WERI-Rb-1 (cell line): ENCODE results near the gene MRC2.
"Not testable (repeated sequence)": the region's sequence is repeated elsewhere in the genome, so short reads cannot be mapped to it uniquely, and the experiment has no call there.

ENCODE experiments used
- DNase-seq: peaks from one replicate; pipeline ENCODE4 v3.0.0-alpha.2; 2020
- H3K27ac ChIP-seq: fragments of 250-450 bp; sonication (Bioruptor Pico); 2 replicates; pipeline ENCODE4 v1.5.1; 2020; ENCODE audit warnings: mild to moderate bottlenecking, moderate library complexity
- H3K27me3 ChIP-seq: fragments of 250-450 bp; sonication (Bioruptor Pico); 2 replicates; pipeline ENCODE4 v1.5.1; 2021; ENCODE audit warnings: mild to moderate bottlenecking, low read depth, moderate library complexity; ENCODE audit not compliant: insufficient read depth, severe bottlenecking
- H3K36me3 ChIP-seq: fragments of 250-450 bp; sonication (Bioruptor Pico); 2 replicates; pipeline ENCODE4 v1.5.1; 2020; ENCODE audit warnings: mild to moderate bottlenecking, moderate library complexity
- H3K4me3 ChIP-seq: 2 replicates; pipeline ENCODE4 v1.5.1; 2011; ENCODE audit warnings: low read depth, mild to moderate bottlenecking, control low read depth, low read length
- H3K9me3 ChIP-seq: fragments of 250-450 bp; sonication (Bioruptor Pico); 2 replicates; pipeline ENCODE4 v1.5.1; 2021; ENCODE audit warnings: mild to moderate bottlenecking, moderate library complexity; ENCODE audit not compliant: severe bottlenecking
- CTCF ChIP-seq: IDR thresholded peaks from 2 replicates; pipeline ENCODE4 v1.5.1; 2011; ENCODE audit warnings: low read depth, mild to moderate bottlenecking, control low read depth, inconsistent platforms, low read length

The MRC2 gene

GRCh38 chr17:62605588-62605987 lies 21.9 kb upstream of the MRC2 start:
- no peak for TF ChIP-seq CTCF
- Histone ChIP-seq H3K27ac (no peak overlapping the region), H3K4me3 (no peak overlapping the region), H3K27me3 (no peaks in the 10 kb centered on the region), H3K9me3 (no peaks in the 10 kb centered on the region), H3K36me3 (peaks cover 88% of the 10 kb centered on the region)
- no peak for DNase-seq

GRCh38 chr17:62611292-62611691 lies 16.2 kb upstream of the MRC2 start:
- H3K9me3 ChIP-seq: no peaks in the 10 kb centered on the region
- H3K36me3 ChIP-seq: peaks cover 75% of the 10 kb centered on the region
- no peak for TF ChIP-seq CTCF
- H3K27ac ChIP-seq: no peak overlapping the region
- DNase-seq: no peak
- H3K4me3 ChIP-seq: no peak overlapping the region
- H3K27me3 ChIP-seq: no peaks in the 10 kb centered on the region

GRCh38 chr17:62611728-62612127 lies 15.7 kb upstream of the MRC2 start:
- no peak for TF ChIP-seq CTCF
- no peaks in the 10 kb centered on the region for H3K27me3 ChIP-seq
- no peak for DNase-seq
- peaks cover 71% of the 10 kb centered on the region for H3K36me3 ChIP-seq
- H3K4me3 ChIP-seq: no peak overlapping the region
- H3K27ac ChIP-seq: no peak overlapping the region
- no peaks in the 10 kb centered on the region for H3K9me3 ChIP-seq

- not testable (repeated sequence) for H3K4me3 ChIP-seq, DNase-seq, H3K27ac ChIP-seq, H3K27me3 ChIP-seq, H3K9me3 ChIP-seq
- peaks cover 65% of the 10 kb centered on the region for H3K36me3 ChIP-seq
Measured at GRCh38 chr17:62612289-62612688, 15.2 kb upstream of the MRC2 start.

- H3K4me3 ChIP-seq, H3K9me3 ChIP-seq, H3K27me3 ChIP-seq, DNase-seq, H3K27ac ChIP-seq: not testable (repeated sequence)
- peaks cover 57% of the 10 kb centered on the region for H3K36me3 ChIP-seq
Measured at GRCh38 chr17:62613095-62613494, 14.4 kb upstream of the MRC2 start.

- TF ChIP-seq CTCF: no peak
- H3K4me3 ChIP-seq: no peak overlapping the region
- no peaks in the 10 kb centered on the region for H3K27me3 ChIP-seq
- peaks cover 48% of the 10 kb centered on the region for H3K36me3 ChIP-seq
- H3K9me3 ChIP-seq: no peaks in the 10 kb centered on the region
- no peak overlapping the region for H3K27ac ChIP-seq
- peak; percentile 56 for DNase-seq
Measured at GRCh38 chr17:62614142-62614541, 13.3 kb upstream of the MRC2 start.

- H3K4me3 ChIP-seq: no peak overlapping the region
- H3K27me3 ChIP-seq: no peaks in the 10 kb centered on the region
- no peaks in the 10 kb centered on the region for H3K9me3 ChIP-seq
- DNase-seq: no peak
- no peak for TF ChIP-seq CTCF
- no peak overlapping the region for H3K27ac ChIP-seq
- H3K36me3 ChIP-seq: peaks cover 39% of the 10 kb centered on the region
Measured at GRCh38 chr17:62615503-62615902, 12.0 kb upstream of the MRC2 start.
